AG08395 (cell line): Measurements from ENCODE around the gene PRIM2.
"Not testable (repeated sequence)": the region's sequence is repeated elsewhere in the genome, so short reads cannot be mapped to it uniquely, and the experiment has no call there.

ENCODE experiments used
- DNase-seq: peaks from one replicate; pipeline ENCODE4 v3.0.0; 2012; ENCODE audit warnings: mixed read lengths, low spot score

Gene PRIM2

DNA sequence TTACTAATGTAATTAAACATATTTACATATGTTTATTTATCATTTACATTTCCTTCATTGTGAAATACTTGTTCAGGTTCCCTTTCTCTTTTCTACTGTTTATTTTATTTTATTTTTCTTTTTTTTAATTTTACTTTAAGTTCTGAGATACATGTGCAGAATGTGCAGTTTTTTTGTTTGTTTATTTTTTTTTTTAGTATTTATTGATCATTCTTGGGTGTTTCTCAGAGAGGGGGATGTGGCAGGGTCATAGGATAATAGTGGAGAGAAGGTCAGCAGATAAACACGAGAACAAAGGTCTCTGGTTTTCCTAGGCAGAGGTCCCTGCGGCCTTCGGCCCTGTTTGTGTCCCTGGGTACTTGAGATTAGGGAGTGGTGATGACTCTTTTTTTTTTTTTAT is 8.7 kb upstream of the PRIM2 start:
- DNase-seq: not testable (repeated sequence)

DNA sequence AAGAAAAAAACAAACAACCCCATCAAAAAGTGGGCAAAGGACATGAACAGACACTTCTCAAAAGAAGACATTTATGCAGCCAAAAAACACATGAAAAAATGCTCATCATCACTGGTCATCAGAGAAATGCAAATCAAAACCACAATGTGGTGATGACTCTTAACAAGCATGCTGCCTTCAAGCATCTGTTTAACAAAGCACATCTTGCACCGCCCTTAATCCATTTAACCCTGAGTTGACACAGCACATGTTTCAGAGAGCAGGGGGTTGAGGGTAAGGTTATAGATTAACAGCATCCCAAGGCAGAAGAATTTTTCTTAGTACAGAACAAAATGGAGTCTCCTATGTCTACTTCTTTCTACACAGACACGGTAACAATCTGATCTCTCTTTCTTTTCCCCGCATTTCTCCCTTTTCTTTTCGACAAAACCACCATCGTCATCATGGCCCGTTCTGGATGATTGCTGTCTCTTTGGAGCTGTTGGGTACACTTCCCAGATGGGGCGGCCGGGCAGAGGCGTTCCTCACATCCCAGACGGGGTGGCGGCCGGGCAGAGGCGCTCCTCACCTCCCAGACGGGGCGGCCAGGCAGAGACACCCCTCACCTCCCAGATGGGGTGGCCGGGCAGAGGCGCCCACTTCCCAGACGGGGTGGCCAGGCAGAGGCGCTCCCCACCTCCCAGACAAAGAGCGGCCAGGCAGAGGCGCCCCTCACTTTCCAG is 7.2 kb upstream of the PRIM2 start:
- not testable (repeated sequence) for DNase-seq

DNA sequence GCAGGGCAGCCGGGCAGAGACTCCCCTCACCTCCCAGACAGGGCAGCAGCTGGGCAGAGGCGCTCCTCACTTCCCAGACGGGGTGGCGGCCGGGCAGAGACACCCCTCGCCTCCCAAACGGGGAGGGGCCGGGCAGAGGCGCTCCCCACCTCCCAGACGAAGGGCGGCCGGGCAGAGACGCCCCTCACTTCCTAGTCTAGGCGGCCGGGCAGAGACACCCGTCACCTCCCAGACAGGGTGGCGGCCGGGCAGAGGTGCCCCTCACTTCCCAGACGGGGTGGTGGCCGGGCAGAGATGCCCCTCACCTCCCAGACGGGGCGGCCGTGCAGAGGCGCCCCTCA is 6.6 kb upstream of the PRIM2 start:
- DNase-seq: no peak

DNA sequence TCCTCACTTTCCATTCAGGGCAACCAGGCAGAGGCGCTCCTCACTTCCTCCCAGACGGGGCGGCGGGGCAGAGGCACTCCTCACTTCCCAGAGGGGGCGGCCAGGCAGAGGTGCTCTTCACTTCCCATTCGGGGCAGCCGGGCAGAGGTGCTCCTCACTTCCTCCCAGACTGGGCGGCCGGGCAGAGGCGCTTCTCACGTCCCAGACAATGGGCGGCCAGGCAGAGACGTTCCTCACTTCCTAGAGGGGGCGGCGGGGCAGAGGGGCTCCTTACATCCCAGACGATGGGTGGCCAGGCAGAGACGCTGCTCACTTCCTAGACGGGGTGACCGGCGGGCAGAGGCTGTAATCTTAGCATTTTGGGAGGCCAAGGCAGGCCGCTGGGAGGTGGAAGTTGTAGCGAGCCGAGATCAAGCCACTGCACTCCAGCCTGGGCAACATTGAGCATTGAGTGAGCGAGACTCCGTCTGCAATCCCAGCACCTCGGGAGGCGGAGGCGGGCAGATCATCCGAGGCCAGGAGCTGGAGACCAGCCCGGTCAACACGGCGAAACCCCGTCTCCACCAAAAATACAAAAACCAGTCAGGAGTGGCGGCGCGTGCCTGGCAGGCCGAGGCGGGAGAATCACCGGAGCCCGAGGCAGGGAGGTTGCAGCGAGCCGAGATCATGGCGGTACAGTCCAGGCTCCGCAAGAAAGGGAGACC is 6.0 kb upstream of the PRIM2 start:
- not testable (repeated sequence) for DNase-seq

DNA sequence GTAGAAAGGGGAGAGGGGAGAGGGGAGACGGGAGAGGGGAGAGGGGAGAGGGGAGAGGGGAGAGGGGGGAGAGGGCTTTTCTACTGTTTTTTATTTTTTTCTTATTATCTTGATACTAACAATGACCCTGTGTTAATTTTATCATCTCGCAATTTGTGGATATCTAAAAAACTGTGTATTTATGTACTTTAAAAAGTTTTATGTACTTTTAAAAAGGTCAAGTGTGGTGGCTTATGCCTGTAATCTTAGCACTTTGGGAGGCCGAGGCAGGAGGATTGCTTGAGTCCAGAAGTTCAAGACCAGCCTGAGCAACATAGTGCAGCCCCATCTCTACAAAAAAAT is 5.5 kb upstream of the PRIM2 start:
- no peak for DNase-seq

DNA sequence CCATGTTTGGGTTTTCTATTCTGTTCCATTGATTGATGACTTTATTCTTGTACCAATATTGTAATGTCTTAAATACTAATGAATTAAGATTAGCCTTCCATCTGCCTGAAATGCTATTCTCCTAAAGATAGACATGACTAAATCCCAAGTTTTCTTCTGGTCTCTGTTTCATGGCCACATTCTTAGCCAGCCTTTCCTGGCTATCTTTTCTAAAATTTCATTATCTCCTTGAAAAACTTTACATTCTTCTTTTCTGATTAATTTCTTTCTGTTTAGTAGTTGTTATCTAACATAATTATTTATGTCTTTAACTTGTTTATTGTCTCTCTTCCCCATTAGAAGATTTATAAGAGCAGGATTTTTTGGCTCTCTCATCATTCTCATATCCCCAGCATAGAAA is 4.4 kb upstream of the PRIM2 start:
- no peak for DNase-seq

DNA sequence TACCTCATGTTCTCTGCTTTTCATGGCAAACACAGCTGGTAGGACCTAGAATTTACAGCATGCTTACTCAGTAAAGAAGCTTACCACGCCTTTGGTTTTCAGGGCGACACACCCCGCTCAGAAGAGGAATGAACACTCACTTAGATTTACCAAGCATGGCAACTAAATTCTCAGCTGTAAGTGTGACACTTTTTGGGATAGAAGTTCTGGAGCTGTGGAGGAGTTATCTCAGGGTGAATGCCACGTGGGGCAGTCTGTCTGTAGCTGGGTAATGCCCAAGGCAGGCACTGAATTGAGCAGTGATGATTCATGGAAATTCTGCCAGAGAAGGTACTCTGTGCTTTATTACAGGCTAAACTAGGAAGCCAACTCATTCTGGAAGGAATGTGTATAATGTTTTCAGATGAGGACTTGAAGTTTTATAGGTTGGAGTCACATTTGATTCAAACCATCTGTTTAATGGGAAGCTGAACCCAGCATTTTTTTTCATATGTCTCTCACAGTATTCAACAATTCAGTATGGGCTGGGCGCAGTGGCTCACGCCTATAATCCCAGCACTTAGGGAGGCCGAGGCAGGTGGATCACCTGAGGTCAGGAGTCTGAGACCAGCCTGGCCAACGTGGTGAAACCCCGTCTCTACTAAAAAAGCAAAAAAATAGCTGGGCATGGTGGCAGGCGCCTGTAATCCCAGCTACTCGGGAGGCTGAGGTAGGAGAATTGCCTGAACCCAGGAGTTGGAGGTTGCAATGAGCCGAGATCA is 3.5 kb upstream of the PRIM2 start:
- DNase-seq: peak; percentile 89

DNA sequence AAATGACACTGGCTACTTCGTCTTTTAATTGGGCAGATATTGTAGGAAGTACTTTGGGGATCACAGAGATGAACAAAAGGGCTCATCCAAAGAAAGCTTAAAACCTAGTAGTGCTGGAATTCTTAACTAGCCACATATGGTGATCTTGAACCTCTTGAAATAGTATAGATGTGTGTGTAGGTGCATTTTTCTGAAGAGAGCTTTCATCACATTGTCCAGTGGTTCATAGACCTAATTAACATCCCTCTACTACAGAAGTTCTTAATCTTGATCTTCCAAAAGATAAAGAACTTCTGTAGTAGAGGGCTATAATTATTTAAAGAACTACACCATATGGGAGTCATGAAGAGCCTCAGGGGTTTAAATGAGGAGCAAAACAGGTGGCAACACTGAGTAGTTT is 2.3 kb upstream of the PRIM2 start:
- DNase-seq: no peak

DNA sequence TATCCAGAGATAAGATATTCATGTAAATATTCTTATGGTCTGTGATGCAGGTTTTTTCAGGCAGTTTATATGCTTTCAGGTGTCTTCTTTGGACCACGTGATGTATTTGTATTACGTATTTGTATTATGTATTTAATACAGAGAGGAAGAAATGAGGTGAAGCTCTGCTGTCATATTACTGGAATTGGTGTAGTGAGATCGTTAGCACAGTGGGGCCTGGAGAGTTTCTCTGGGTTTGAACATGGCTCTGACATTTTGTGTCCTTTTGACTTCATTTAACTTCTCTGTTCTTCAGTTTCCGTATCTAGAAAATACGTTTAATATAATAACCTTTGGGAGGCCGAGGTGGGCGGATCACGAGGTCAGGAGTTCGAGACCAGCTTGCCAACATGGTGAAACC is 1.6 kb upstream of the PRIM2 start:
- no peak for DNase-seq

DNA sequence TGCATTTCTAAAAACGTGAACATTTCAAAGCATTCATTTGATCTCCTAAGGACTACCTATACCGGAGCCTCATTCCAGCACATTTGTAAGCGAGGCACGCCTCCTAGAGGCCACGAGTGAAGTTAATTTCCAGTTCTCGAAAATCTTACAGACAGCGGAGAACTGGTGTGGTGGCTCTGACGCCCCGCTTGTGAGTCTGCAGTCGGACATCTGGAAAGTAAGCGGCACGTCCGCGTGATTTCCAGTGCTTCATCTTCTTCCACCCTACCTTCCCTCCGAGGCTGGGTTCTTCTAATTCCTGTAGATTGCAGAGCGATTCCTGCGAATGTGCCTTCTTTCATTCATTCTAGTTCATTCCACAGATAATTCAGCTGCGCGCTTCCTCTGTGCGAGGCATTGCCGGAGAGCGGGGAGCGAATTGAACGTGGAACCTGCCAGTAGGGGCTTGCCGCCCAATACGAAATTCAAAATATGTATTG is 810 bp upstream of the PRIM2 start:
- peak; percentile 74 for DNase-seq

DNA sequence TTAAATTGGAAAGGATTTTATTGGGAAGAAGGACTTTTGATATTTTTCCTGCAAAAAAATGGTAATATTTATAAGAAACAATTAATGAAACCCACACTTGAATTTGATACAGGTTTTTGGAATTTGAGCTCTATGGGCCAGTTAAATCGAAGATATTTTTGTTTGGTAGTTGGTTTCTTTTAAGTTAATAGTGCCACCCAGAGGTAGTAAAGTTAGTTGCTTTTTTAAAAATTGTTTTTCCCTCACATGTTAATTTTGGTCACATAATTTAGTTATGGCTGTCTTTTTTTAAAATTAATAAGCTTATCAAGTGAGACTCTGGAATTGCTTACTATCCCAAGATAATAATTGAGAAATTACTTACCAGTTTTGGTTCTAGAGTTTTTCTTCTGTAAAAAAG is 7.1 kb downstream of the PRIM2 start:
- DNase-seq: peak; percentile 48

DNA sequence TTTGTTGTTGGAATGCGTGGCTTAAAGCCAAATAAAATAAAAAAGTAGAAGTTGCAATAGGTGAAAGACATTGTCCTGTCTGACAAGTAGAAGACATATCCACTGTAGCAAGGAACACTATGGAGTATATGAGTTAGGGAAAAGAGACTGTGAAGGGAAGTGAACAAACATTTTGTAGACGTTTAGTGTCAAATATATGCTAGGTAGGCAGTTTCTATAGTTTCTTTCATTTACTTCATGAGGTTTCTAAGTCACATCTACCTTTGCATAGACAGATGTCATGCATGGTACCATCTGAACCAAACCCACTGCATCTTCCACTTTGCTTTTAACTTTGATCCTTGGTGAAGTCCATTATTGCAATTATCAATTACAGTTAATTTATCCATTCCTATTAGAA is 9.9 kb downstream of the PRIM2 start:
- DNase-seq: no peak

DNA sequence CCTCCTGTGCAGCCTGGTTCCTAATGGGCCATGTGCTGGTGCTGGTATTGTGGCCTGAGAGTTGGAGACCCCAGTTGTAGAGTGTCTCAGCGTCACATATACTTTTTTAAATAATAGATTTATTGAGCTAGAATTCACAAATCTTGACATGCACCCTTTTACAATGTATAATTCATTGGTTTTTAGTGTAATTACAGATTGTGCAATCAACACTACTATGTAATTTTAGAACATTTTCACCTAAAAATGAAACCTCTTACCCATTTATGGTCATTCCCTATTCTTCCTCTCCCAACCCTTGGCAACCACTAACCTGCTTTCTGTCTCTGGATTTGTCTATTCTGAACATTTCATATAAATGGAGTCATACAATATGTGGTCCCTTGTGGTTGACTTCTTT is 10.6 kb downstream of the PRIM2 start:
- DNase-seq: no peak

DNA sequence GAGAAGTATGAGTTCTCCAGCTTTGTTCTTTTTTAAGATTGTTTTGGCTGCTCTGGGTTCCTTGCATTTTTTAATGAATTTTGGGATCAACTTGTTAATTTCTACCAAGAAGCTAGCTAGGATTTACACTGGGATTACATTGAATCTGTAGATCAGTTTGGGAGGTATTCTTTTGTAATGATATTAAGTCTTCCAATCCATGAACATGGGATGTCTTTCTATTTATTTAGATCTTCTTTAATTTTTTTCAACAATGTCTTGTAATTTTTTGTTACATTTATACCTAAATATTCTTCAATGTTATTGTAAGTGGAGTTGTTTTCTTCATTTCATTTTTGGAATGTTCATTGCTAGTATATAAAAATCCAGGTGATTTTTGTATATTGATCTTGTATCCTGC is 12.5 kb downstream of the PRIM2 start:
- DNase-seq: no peak

DNA sequence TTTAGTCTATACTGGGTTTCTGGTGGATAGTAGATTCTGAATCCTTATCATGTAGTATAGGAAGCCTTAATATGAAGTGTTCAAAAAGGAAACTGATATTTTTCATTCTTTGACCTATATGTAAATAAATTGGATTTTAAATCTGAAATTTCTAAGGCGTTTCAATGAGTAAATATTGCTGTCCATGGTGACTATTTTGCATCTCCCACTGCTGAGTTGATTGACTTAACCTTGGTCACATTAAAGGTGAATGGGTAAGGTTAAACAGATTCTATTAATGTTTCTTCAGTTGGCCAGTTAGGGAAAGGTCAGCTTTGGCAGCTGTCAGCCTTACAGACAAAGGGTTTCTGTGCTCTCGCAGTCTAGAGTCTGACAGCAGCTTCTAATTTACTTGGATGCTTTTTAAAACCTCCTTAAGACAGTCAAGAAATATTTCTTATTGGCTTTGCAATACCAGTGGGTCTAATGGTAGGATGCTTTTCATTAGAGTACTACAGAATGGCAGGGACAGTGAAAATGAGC is 24.8 kb downstream of the PRIM2 start:
- no peak for DNase-seq

DNA sequence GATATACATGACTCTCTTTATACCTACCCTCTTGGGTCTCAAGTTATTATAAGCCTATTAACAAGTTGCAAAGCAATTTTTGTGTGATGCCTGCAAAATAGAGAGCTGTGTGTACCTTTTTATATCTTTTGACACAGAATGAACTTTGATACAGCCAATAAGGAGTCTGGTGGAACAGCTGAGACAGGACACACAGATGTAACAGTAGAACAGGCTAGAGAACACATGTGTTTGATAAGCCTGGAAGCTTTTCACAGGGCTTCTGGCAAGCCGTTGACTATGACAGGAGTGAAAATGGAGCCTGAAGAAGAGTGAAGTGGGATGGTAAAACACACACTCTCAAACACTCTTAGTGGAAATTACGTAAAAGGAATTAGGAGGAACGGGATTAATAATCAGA is 25.9 kb downstream of the PRIM2 start:
- DNase-seq: not testable (repeated sequence)

DNA sequence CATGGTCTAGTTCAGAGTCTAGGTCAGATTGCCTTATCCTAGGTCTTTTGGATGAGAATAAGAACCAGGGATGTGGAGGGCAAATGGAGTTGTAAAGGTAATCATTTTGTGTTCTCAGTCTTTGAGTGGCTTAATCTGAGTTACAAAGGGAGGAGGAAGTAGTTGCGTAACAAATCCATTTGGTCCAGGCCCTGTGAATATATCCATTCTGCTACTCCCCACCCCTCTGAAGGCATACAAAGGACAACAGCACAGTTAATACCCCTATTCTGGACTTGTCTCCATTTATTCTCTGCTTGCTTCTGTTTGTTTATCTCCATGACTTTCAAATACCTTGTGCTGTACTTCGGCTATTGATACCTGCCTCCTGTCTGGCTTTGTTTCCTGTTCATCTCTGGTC is 29.3 kb downstream of the PRIM2 start:
- DNase-seq: not testable (repeated sequence)

DNA sequence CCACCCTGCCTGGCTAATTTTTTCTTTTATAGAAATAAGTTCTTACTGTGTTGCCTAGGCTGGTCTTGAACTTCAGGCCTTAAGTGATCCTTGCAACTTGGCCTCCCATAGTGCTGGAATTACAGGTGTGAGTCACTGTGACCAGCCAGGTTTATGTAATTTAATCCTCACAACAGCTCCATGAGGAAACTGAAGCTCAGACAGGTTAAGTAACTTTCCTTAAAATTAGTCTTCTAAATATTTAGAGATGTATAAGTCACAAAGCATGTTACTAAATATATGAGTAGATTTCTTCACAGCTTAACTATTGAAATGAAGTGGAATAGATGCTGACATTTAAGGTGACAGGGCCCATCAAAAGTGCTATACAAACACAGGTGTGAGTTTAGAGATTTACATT is 30.2 kb downstream of the PRIM2 start:
- not testable (repeated sequence) for DNase-seq

DNA sequence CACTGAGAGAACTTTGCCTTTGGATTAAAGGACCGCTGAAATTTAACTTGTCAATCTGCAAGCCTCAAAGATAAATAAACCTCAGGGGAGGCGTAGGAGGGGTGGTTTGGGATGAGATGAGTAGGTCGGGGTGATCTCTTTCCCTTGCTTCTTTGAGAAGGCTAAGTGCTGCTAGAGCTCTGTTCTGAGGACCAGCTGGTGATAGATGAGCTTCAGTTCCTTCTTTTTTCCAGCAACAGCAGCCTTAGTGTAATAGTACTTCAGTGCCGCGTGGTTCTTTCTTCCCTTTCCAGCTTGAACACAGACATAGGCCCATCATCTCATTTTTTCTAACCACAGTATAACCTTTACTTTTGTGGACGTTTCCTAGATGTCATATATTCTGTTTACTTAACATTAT is 33.0 kb downstream of the PRIM2 start:
- DNase-seq: not testable (repeated sequence)

DNA sequence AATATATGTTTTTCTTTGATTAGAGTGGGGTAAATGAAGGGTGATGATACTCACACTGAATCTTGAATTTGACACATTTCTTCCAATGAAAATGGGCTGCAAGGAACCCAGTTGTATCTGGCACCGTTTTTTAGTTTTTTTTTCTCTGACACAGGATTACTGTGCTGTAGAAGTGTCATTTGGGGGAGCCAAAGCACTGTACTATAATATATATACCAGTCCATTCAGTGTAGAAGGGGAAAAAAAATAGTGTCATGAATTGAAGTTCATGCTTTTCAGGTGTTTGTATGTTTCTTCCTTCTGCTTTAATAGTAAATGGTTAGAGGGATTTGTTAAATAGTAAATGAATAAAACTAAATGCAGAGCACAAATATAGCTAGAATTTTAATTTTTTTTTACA is 35.2 kb downstream of the PRIM2 start:
- DNase-seq: not testable (repeated sequence)

DNA sequence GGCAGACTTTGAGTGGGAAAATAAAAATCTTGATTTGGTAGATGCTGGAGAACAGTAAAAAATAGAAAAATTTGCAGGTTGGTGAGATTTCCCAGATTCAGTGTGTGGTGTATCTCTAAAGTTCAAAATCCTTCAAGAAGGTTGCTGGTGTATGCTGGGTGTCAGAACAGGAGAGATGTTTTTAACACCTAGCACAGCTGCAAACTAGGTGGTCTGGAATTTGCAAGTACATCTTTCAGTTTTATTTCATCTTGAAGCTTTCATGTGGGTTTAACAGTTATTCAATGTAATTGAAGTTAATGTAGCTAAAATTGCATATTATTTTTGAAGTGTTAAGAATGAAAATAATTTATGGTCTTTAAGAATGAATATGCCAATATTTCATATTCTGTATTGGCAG is 40.9 kb downstream of the PRIM2 start:
- not testable (repeated sequence) for DNase-seq

DNA sequence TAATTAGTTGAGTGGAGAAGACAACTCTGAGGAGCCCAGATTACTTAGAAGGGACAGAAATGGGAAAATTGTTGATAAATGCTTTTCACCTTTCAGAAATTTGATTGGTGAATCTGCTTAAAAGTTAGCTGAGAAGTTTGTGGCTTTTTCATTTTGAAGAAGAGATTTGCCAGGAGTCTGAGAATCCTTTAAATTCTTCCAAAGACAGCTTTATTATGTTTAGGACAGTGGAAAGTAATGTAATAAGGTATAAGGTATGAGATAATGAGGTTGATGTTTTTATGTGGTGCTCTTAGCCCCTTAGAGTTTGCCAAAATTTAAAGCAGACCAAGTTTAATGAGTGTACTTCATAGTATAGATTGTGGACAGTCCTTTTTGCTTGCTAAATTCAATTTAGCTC is 42.3 kb downstream of the PRIM2 start:
- DNase-seq: not testable (repeated sequence)

DNA sequence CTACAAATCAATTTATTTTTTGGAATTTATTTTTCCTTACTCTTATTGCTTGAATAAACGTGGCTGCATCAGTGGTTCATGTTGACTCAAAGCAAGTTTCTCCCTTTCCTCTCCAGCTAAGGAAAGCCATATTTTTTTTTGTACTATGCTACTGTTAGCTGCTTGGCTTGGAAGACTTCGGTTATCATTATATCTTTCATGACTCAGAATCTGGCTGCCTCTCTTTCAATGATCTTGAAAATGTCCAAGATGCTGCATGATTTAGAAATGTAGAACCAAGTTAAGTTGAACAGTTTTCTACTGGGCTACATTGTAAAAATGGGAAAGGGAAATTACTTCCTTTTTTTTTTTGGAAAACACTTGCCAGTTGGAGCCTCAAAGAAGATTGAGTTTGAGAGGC is 44.9 kb downstream of the PRIM2 start:
- not testable (repeated sequence) for DNase-seq
